Activated CD8-positive, alpha-beta T cell treated with anti-CD3 and anti-CD28 coated beads for 36 hours (primary cell): ENCODE measurements around the gene PDE9A. TPM values are rescaled to one million over a fixed set of nuclear protein-coding genes. Genes with fewer than 3 reads are reported as not detected.

Experiments
- ATAC-seq: fragments of 200-7000 bp; cut with Tn5 transposase; one replicate; pipeline ENCODE4 v1.10.0; 2021; ENCODE audit warnings: mild to moderate bottlenecking, moderate library complexity
- CTCF ChIA-PET: fragments of 350-600 bp; sonication (Branson Sonifier 250); formaldehyde crosslinking; loops from one replicate; lab custom pipeline; 2021; ENCODE audit warnings: antibody characterized with exemption; lab: Charles Lee
- POLR2A ChIA-PET: fragments of 350-600 bp; sonication (Branson Sonifier 250); formaldehyde crosslinking; loops from one replicate; lab custom pipeline; 2021; ENCODE audit warnings: antibody characterized with exemption; lab: Charles Lee
- DNase-seq: peaks from one replicate; pipeline ENCODE4 v3.0.0-alpha.2; 2020
- H3K27ac Mint-ChIP-seq: one replicate; pipeline ENCODE4 v1.8.0; 2021; ENCODE audit warnings: mild to moderate bottlenecking, mixed read lengths
- H3K27me3 Mint-ChIP-seq: one replicate; pipeline ENCODE4 v1.8.0; 2021; ENCODE audit warnings: mixed read lengths
- H3K36me3 Mint-ChIP-seq: one replicate; pipeline ENCODE4 v1.8.0; 2021; ENCODE audit warnings: low read depth, mixed read lengths
- H3K4me1 Mint-ChIP-seq: one replicate; pipeline ENCODE4 v1.8.0; 2021; ENCODE audit warnings: low read depth, mixed read lengths
- H3K4me3 Mint-ChIP-seq: one replicate; pipeline ENCODE4 v1.8.0; 2021; ENCODE audit warnings: mild to moderate bottlenecking, moderate library complexity, mixed read lengths
- H3K9me3 Mint-ChIP-seq: one replicate; pipeline ENCODE4 v1.8.0; 2021; ENCODE audit warnings: mixed read lengths
- intact Hi-C: fragments of 100-400 bp; cut with micrococcal nuclease; formaldehyde crosslinking; loops from one replicate; pipeline ENCODE4 v1.10.0; 2022
- total RNA-seq, 2 experiments: library from RNA; stranded (reverse); gene quantifications; one replicate each; pipeline ENCODE4 v1.2.3, GENCODE V29; 2021
- TF ChIP-seq, protein P1 (sequence below): fragments of 200-600 bp; IDR thresholded peaks from one replicate; pipeline ENCODE4 v1.8.0; 2022; ENCODE audit warnings: antibody characterized with exemption, mild to moderate bottlenecking

PDE9A gene
- total RNA-seq, 2 experiments from 2014 or later = 11.1 to 11.5 TPM

DNA sequence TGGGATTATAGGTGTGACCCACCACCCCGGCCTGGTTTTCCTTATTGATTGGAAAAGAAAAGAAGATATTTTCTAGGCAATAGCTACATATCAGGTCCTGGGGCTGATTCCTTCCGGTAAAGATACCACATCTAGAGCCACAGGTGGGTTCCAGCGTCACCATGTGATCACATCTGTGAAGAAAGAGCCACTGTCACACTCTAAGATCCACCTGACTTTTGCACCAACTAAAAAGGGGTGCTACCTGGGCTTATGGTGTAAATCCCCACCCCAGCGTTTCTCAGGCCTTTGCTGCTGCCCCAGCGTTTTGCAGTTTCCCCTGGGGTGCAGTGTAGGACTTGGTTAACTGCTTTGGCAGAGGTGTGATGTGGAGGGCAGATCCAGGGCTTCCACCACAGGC lies 22.3 kb upstream of the PDE9A start:
- Mint-ChIP-seq H3K4me1 (peaks cover 5% of the 10 kb centered on the region), H3K9me3 (no peaks in the 10 kb centered on the region), H3K27ac (no peak overlapping the region), H3K4me3 (no peak overlapping the region), H3K27me3 (no peaks in the 10 kb centered on the region), H3K36me3 (no peaks in the 10 kb centered on the region)
- ChIA-PET POLR2A (no interaction called here), CTCF (interaction anchor here (1.4 kb wide), 2 partner anchors 8 to 23 kb away, joined by 3 read pairs; partner anchors contain the start of gene PDE9A)
- DNase-seq = peak; percentile 5
- peak; percentile 53 for ATAC-seq
- TF ChIP-seq, protein P1, sequence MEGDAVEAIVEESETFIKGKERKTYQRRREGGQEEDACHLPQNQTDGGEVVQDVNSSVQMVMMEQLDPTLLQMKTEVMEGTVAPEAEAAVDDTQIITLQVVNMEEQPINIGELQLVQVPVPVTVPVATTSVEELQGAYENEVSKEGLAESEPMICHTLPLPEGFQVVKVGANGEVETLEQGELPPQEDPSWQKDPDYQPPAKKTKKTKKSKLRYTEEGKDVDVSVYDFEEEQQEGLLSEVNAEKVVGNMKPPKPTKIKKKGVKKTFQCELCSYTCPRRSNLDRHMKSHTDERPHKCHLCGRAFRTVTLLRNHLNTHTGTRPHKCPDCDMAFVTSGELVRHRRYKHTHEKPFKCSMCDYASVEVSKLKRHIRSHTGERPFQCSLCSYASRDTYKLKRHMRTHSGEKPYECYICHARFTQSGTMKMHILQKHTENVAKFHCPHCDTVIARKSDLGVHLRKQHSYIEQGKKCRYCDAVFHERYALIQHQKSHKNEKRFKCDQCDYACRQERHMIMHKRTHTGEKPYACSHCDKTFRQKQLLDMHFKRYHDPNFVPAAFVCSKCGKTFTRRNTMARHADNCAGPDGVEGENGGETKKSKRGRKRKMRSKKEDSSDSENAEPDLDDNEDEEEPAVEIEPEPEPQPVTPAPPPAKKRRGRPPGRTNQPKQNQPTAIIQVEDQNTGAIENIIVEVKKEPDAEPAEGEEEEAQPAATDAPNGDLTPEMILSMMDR = no peak
- intact Hi-C loops = no loop called here

- ChIA-PET POLR2A (no interaction called here), CTCF (no interaction called here)
- TF ChIP-seq, protein P1 = no peak
- no peak overlapping the region for H3K4me3 Mint-ChIP-seq
- DNase-seq = no peak
- no peak for ATAC-seq
- no peak overlapping the region for H3K27ac Mint-ChIP-seq
- intact Hi-C loops = no loop called here
- H3K4me1 Mint-ChIP-seq = peaks cover 5% of the 10 kb centered on the region
- H3K9me3 Mint-ChIP-seq = no peaks in the 10 kb centered on the region
- H3K27me3 Mint-ChIP-seq = no peaks in the 10 kb centered on the region
- H3K36me3 Mint-ChIP-seq = no peaks in the 10 kb centered on the region
Observed at GRCh38 chr21:42632336-42632751, 21.1 kb upstream of the PDE9A start.

GRCh38 chr21:42632771-42633690 lies 20.4 kb upstream of the PDE9A start:
- CTCF ChIA-PET = no interaction called here

GRCh38 chr21:42633858-42634257 lies 19.6 kb upstream of the PDE9A start:
- intact Hi-C loops = no loop called here
- DNase-seq = no peak
- ChIA-PET CTCF (no interaction called here), POLR2A (interaction anchor here (0.6 kb wide), 1 partner anchor 30 kb away, joined by 4 read pairs; no protein-coding TSS in a partner anchor)
- H3K4me3 Mint-ChIP-seq = no peak overlapping the region
- H3K27ac Mint-ChIP-seq = no peak overlapping the region
- no peaks in the 10 kb centered on the region for H3K27me3 Mint-ChIP-seq
- H3K4me1 Mint-ChIP-seq = peaks cover 5% of the 10 kb centered on the region
- TF ChIP-seq, protein P1 = no peak
- ATAC-seq = no peak
- H3K9me3 Mint-ChIP-seq = no peaks in the 10 kb centered on the region
- H3K36me3 Mint-ChIP-seq = no peaks in the 10 kb centered on the region

More at GRCh38 chr21:42632771-42633690, 20.4 kb upstream of the PDE9A start:
- DNase-seq (no peak), ATAC-seq (no peak)
- peaks cover 5% of the 10 kb centered on the region for H3K4me1 Mint-ChIP-seq
- no peak overlapping the region for H3K4me3 Mint-ChIP-seq
- no peaks in the 10 kb centered on the region for H3K27me3 Mint-ChIP-seq
- no peaks in the 10 kb centered on the region for H3K36me3 Mint-ChIP-seq
- H3K9me3 Mint-ChIP-seq = no peaks in the 10 kb centered on the region
- intact Hi-C loops = no loop called here
- POLR2A ChIA-PET = interaction anchor here (0.6 kb wide), 1 partner anchor 31 kb away, joined by 4 read pairs; no protein-coding TSS in a partner anchor
- no peak overlapping the region for H3K27ac Mint-ChIP-seq
- TF ChIP-seq, protein P1 = no peak

- ATAC-seq (no peak), DNase-seq (no peak)
- CTCF ChIA-PET = no interaction called here
- intact Hi-C loops = no loop called here
- Mint-ChIP-seq H3K27ac (no peak overlapping the region), H3K9me3 (no peaks in the 10 kb centered on the region), H3K27me3 (peaks cover 2% of the 10 kb centered on the region), H3K4me3 (no peak overlapping the region), H3K36me3 (no peaks in the 10 kb centered on the region), H3K4me1 (peaks cover 2% of the 10 kb centered on the region)
- TF ChIP-seq, protein P1 = no peak
- POLR2A ChIA-PET = no interaction called here
Observed at GRCh38 chr21:42635848-42636519, 17.4 kb upstream of the PDE9A start.
